MG63 (cell line): ENCODE measurements around the gene CPS1. TPM values are rescaled to one million over a fixed set of nuclear protein-coding genes. Genes with fewer than 3 reads are reported as not detected.

Experiments
- DNase-seq: peaks from one replicate; pipeline ENCODE4 v3.0.0-alpha.2; 2020
- H3K27me3 ChIP-seq: fragments of 250-450 bp; sonication (Bioruptor Pico); 2 replicates; pipeline ENCODE4 v1.5.1; 2020; ENCODE audit warnings: mild to moderate bottlenecking, moderate library complexity
- H3K36me3 ChIP-seq: fragments of 250-450 bp; sonication (Bioruptor Pico); 2 replicates; pipeline ENCODE4 v1.5.1; 2020; ENCODE audit warnings: mild to moderate bottlenecking, moderate library complexity
- H3K4me3 ChIP-seq: fragments of 250-450 bp; sonication (Bioruptor Pico); 2 replicates; pipeline ENCODE4 v1.5.1; 2020; ENCODE audit warnings: mild to moderate bottlenecking, moderate library complexity
- H3K9me3 ChIP-seq: fragments of 250-450 bp; sonication (Bioruptor Pico); 2 replicates; pipeline ENCODE4 v1.5.1; 2020; ENCODE audit warnings: mild to moderate bottlenecking, moderate library complexity
- total RNA-seq: library from RNA; depleted of rRNA; stranded (reverse); fragments of >200 nt; shearing (Covaris generic); gene quantifications from 2 replicates; pipeline ENCODE4 v1.2.3, GENCODE V29; 2014; ENCODE audit warnings: low replicate concordance

The CPS1 gene
- total RNA-seq, 1 experiment from 2014 or later = 6.3 TPM

- no peak for DNase-seq
- no peaks in the 10 kb centered on the region for H3K27me3 ChIP-seq
- no peaks in the 10 kb centered on the region for H3K9me3 ChIP-seq
Observed at GRCh38 chr2:210568108-210568507, 11.7 kb downstream of the CPS1 start.

DNA sequence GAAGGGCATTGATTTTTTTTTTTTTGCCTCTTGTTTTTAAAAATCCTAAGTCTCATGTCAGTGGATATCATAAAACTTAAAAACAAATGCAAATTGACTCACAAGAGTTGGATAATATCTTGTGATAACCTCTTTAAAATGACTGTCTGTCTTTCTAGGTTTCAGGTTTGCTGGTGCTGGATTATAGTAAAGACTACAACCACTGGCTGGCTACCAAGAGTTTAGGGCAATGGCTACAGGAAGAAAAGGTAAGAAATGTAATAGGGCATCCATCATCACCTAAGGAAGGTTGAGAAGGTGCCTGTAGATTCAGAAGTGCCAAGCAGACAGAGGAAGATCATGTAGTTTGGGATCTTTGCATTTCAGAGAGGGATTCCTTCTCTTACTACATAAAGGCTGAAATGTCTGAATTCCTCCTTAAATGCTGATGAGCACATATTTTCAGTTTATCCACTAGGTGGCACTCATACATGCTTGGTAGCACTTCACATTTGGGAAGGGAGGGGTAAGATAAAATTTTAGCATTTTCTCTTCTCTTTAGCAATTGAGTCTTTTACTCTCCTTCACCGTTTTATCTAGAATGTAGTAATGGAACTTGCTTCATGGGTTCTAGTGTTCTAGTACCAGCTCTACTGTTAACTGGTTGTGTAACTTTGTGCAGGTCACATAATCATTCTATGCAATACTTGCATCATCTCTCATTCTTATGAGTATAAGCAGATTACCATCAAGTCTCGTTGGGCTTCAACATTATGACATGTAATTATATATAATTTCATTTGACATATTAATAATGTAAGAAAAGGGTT, 21.1 kb downstream of the CPS1 start:
- DNase-seq = no peak
- no peaks in the 10 kb centered on the region for H3K27me3 ChIP-seq
- H3K36me3 ChIP-seq = no peaks in the 10 kb centered on the region
- no peaks in the 10 kb centered on the region for H3K9me3 ChIP-seq
- H3K4me3 ChIP-seq = no peak overlapping the region

More at GRCh38 chr2:210568108-210568507, 11.7 kb downstream of the CPS1 start:
- no peak overlapping the region for H3K4me3 ChIP-seq
- no peaks in the 10 kb centered on the region for H3K36me3 ChIP-seq

- Histone ChIP-seq H3K4me3 (no peak overlapping the region), H3K36me3 (no peaks in the 10 kb centered on the region), H3K9me3 (no peaks in the 10 kb centered on the region), H3K27me3 (no peaks in the 10 kb centered on the region)
- DNase-seq = no peak
Observed at GRCh38 chr2:210584834-210585233, 28.4 kb downstream of the CPS1 start.

DNA sequence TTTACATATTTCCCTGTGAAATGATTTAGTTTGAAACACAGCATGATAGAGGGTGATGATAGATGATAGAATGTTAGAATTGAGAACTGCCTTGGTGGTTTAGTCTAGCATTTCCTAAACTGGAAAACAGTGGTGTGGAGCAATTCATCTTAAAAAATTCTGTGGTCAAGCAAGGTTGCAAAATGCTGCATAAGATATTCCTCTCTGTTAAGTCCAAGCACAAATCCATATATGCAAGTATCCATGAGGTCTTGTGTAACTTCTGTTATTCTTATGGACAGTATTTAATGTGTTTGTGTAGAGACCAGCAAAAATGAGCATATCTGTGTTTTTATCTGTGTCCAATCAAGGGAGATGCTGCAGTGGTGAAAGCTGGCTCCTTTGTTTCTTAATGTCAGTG, 30.0 kb downstream of the CPS1 start:
- Histone ChIP-seq H3K27me3 (no peaks in the 10 kb centered on the region), H3K4me3 (no peak overlapping the region), H3K36me3 (no peaks in the 10 kb centered on the region), H3K9me3 (no peaks in the 10 kb centered on the region)
- no peak for DNase-seq

- H3K36me3 ChIP-seq = no peaks in the 10 kb centered on the region
- no peaks in the 10 kb centered on the region for H3K9me3 ChIP-seq
- DNase-seq = no peak
- H3K4me3 ChIP-seq = no peak overlapping the region
- H3K27me3 ChIP-seq = no peaks in the 10 kb centered on the region
Observed at GRCh38 chr2:210591663-210592062, 35.3 kb downstream of the CPS1 start.

DNA sequence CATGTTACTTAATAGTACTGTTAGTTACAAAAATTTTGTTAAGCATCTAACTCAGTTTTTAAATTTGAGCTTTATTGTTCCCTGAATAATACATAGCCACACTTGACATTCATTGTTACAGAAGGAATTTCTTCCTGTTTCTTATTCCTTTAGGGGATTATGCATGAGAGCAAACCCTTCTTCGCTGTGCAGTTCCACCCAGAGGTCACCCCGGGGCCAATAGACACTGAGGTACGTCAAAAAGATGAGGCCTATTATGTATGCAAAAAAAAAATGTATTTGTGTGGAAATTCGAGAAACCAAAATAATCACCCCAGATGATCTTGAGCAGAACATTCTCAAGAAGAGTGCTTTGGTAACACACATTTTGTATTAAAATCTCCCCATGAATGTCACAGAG, 36.3 kb downstream of the CPS1 start:
- DNase-seq = no peak

DNA sequence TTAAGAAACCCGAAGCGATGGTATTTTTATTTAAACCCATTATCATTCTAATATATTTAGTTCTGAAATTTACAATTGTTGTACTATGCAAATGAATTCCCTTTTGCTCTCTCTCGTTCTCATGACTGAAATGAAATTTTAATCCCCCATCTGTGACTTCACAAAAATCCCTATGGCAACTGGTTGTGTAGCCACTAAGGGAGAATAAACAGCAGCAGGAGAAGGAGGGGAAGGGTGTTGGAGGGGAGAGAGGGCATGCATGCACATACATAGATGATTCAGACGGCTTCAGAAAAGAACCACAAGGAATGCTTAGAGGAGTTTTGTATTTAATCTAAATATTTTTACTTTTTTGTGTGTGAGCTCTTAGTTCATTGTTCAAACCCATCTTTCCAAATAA, 36.8 kb downstream of the CPS1 start:
- Histone ChIP-seq H3K27me3 (no peaks in the 10 kb centered on the region), H3K9me3 (peaks cover under 1% of the 10 kb centered on the region), H3K36me3 (no peaks in the 10 kb centered on the region), H3K4me3 (no peak overlapping the region)
- no peak for DNase-seq

More for the DNA sequence above, 36.3 kb downstream of the CPS1 start:
- Histone ChIP-seq H3K9me3 (no peaks in the 10 kb centered on the region; the same call in 1 of the 2 replicates), H3K4me3 (no peak overlapping the region), H3K27me3 (no peaks in the 10 kb centered on the region), H3K36me3 (no peaks in the 10 kb centered on the region)

DNA sequence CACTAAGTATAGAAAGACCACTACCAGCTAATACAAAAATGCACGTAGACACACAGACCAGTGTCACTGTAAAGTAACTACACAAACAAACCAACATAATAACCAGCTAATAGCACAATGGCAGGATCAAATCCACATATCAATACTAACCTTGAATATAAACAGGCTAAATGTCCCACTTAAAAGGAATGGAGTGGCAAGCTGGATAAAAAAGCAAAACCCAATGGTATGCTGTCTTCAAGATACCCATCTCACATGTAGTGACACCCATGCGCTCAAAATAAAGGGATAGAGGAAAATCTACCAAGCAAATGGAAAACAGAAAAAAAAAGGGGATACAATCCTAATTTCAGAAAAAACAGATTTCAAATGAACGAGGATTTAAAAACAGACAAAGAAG, 41.8 kb downstream of the CPS1 start:
- H3K4me3 ChIP-seq = no peak overlapping the region
- DNase-seq = no peak

GRCh38 chr2:210599476-210599875, 43.1 kb downstream of the CPS1 start:
- no peak overlapping the region for H3K4me3 ChIP-seq
- no peak for DNase-seq
- peaks cover 5% of the 10 kb centered on the region for H3K9me3 ChIP-seq
- H3K27me3 ChIP-seq = no peaks in the 10 kb centered on the region
- H3K36me3 ChIP-seq = peaks cover 3% of the 10 kb centered on the region

More for the DNA sequence above, 41.8 kb downstream of the CPS1 start:
- H3K9me3 ChIP-seq = peaks cover 5% of the 10 kb centered on the region
- H3K27me3 ChIP-seq = no peaks in the 10 kb centered on the region
- peaks cover 3% of the 10 kb centered on the region for H3K36me3 ChIP-seq

- Histone ChIP-seq H3K27me3 (no peaks in the 10 kb centered on the region), H3K36me3 (peaks cover 2% of the 10 kb centered on the region), H3K4me3 (no peak overlapping the region), H3K9me3 (no peaks in the 10 kb centered on the region; the same call in 1 of the 2 replicates)
- no peak for DNase-seq
Observed at GRCh38 chr2:210604666-210605065, 48.3 kb downstream of the CPS1 start.

- no peak overlapping the region for H3K4me3 ChIP-seq
- no peaks in the 10 kb centered on the region for H3K27me3 ChIP-seq
- DNase-seq = no peak
- H3K36me3 ChIP-seq = no peaks in the 10 kb centered on the region; the same call in none of the 2 replicates
- no peaks in the 10 kb centered on the region for H3K9me3 ChIP-seq
Observed at GRCh38 chr2:210606001-210606400, 49.6 kb downstream of the CPS1 start.

DNA sequence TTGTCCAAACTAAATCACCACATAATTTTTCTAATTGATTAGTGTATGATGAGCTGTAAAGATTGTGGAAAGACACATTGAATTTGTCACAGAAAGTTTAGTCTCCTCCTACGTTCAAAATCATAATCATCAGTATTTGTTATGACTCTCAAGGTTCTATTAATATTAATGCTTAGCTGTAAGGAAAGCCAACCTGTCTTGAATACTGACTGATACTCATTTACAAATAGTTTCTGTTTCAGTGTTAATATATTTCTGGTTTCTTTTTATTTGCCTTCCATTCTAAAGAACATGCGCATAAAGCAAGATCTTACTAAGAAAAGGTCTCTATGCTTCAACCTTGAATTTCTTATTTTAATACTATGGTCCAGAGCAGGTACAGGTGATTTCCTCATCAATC, 55.1 kb downstream of the CPS1 start:
- Histone ChIP-seq H3K27me3 (no peaks in the 10 kb centered on the region), H3K4me3 (no peak overlapping the region), H3K36me3 (no peaks in the 10 kb centered on the region), H3K9me3 (no peaks in the 10 kb centered on the region)
- DNase-seq = no peak

DNA sequence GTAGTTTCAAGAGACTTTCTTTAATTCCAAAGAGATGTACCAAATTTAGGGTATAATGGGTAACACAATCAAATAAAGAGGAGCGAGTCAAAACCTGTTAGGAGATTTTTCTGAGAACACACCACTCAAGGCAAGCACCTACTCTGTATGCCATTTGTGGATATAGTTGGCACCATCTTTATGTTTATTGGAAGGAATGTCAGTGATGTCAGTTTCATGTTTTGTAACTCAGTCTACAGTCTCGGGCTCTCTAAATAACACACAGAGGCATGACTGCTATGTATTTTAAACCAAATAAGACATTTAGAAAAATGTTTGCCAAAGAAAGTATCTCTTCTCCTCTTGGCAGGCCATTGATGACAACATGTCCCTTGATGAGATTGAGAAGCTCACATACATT, 59.7 kb downstream of the CPS1 start:
- H3K4me3 ChIP-seq = no peak overlapping the region
- no peaks in the 10 kb centered on the region for H3K9me3 ChIP-seq
- no peak for DNase-seq
- no peaks in the 10 kb centered on the region for H3K27me3 ChIP-seq
- no peaks in the 10 kb centered on the region for H3K36me3 ChIP-seq

GRCh38 chr2:210617318-210617717, 60.9 kb downstream of the CPS1 start:
- no peak overlapping the region for H3K4me3 ChIP-seq
- no peaks in the 10 kb centered on the region for H3K27me3 ChIP-seq
- DNase-seq = no peak
- H3K36me3 ChIP-seq = no peaks in the 10 kb centered on the region
- no peaks in the 10 kb centered on the region for H3K9me3 ChIP-seq

GRCh38 chr2:210617732-210618330, 61.4 kb downstream of the CPS1 start:
- no peaks in the 10 kb centered on the region for H3K9me3 ChIP-seq
- H3K36me3 ChIP-seq = no peaks in the 10 kb centered on the region
- H3K27me3 ChIP-seq = no peaks in the 10 kb centered on the region
- DNase-seq = no peak
- H3K4me3 ChIP-seq = no peak overlapping the region

DNA sequence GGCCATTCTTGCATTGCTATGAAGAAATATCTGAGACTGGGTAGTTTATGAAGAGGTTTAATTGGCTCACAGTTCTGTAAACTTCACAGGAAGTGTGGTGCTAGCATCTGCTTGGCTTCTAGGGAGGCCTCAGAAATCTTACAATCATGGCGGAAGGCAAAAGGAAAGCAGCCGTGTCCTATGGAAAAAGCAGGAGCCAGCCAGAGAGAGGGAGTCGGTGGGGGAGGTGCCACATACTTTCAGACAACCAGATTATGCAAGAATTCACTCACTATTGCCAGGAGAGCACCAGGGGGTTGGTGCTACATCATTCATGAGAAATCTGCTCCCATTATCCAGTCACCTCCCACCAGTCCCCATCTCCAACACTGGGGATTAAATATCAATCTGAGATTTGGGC, 64.1 kb downstream of the CPS1 start:
- no peaks in the 10 kb centered on the region for H3K36me3 ChIP-seq
- DNase-seq = no peak
- no peak overlapping the region for H3K4me3 ChIP-seq
- no peaks in the 10 kb centered on the region for H3K9me3 ChIP-seq
- H3K27me3 ChIP-seq = no peaks in the 10 kb centered on the region

GRCh38 chr2:210623506-210623905, 67.1 kb downstream of the CPS1 start:
- Histone ChIP-seq H3K9me3 (no peaks in the 10 kb centered on the region), H3K36me3 (no peaks in the 10 kb centered on the region), H3K27me3 (no peaks in the 10 kb centered on the region), H3K4me3 (no peak overlapping the region)
- DNase-seq = no peak

DNA sequence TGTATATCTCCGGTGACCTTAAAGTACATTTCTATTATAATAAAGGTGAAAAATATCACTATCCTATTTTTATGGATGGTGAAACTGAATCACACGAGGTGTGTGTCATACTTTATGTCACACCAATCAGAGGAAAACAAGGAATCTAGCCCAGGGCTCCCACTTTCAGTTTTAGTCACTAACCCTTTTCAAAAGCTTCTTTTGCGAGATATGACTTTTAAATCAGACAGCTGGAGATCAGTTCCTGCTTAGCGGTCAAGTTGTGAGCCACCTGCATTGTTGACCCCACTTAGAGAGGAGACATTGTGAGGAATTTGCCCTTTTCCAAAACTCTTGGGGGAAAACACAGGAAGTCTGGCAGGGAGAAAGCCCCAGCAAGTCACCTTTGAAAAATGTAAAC, 70.5 kb downstream of the CPS1 start:
- no peak overlapping the region for H3K4me3 ChIP-seq
- DNase-seq = no peak
- no peaks in the 10 kb centered on the region for H3K9me3 ChIP-seq
- H3K36me3 ChIP-seq = no peaks in the 10 kb centered on the region
- no peaks in the 10 kb centered on the region for H3K27me3 ChIP-seq
